Measurements from ENCODE around the gene CLDN5. TPM values are rescaled to one million over a fixed set of nuclear protein-coding genes. Genes with fewer than 3 reads are reported as not detected.
"Not testable (repeated sequence)": the region's sequence is repeated elsewhere in the genome, so short reads cannot be mapped to it uniquely, and the experiment has no call there.

The CLDN5 gene
- total and polyA plus RNA-seq, 11 donors: 16.8 to 79.0 (median 38.1) TPM

GRCh38 chr22:19553201-19553600 lies 29.0 kb upstream of the CLDN5 start:
- Histone ChIP-seq H3K4me1 (no peaks in the 10 kb centered on the region), H3K9me3 (peaks cover 0 to 6% (median 0%) of the 10 kb centered on the region in 12 donors), H3K27me3 (no peaks in the 10 kb centered on the region), H3K4me3 (no peak overlapping the region), H3K27ac (no peak overlapping the region), H3K36me3 (no peaks in the 10 kb centered on the region)
- ATAC-seq: no peak
- intact Hi-C loops (cut with DNase I): no loop called here
- no peak for DNase-seq
- TF ChIP-seq POLR2A (IDR thresholded peaks at IDR 0.05) (no peak), CTCF (IDR thresholded peaks at IDR 0.05) (no peak)
- WGBS, 4 donors: 85 to 91% (median 88%) methylated on average over 2 of the region's 2 CpGs

- H3K4me1 ChIP-seq: no peaks in the 10 kb centered on the region
- TF ChIP-seq CTCF (IDR thresholded peaks at IDR 0.05): no peak
- no peak for TF ChIP-seq POLR2A (IDR thresholded peaks at IDR 0.05)
- H3K4me3 ChIP-seq: no peak overlapping the region
- WGBS, 4 donors: 83 to 87% (median 87%) methylated on average over 7 of the region's 7 CpGs
- DNase-seq (no peak), ATAC-seq (no peak)
- peaks cover 0 to 6% (median 0%) of the 10 kb centered on the region in 12 donors for H3K9me3 ChIP-seq
- H3K27me3 ChIP-seq: no peaks in the 10 kb centered on the region
- H3K36me3 ChIP-seq: no peaks in the 10 kb centered on the region
- intact Hi-C loops (cut with DNase I): no loop called here
- no peak overlapping the region for H3K27ac ChIP-seq
These were observed 26.2 kb upstream of the CLDN5 start for GRCh38 chr22:19550382-19550781.

- Histone ChIP-seq H3K9me3 (peaks cover 0 to 6% (median 0%) of the 10 kb centered on the region in 12 donors), H3K4me1 (peaks cover 0 to under 1% (median 0%) of the 10 kb centered on the region in 12 donors), H3K4me3 (no peak overlapping the region), H3K27ac (no peak overlapping the region), H3K27me3 (no peaks in the 10 kb centered on the region), H3K36me3 (no peaks in the 10 kb centered on the region)
- 71 to 92% (median 83%) methylated on average over 7 of the region's 7 CpGs for WGBS, 4 donors
- intact Hi-C loops (cut with DNase I): no loop called here
- TF ChIP-seq CTCF (IDR thresholded peaks at IDR 0.05): no peak
- no peak for TF ChIP-seq POLR2A (IDR thresholded peaks at IDR 0.05)
- DNase-seq (no peak), ATAC-seq (no peak)
These were observed 25.2 kb upstream of the CLDN5 start for GRCh38 chr22:19549428-19549827.

- no peak for ATAC-seq
- Histone ChIP-seq H3K9me3 (peaks cover 0 to 6% (median 0%) of the 10 kb centered on the region in 12 donors), H3K27ac (no peak overlapping the region), H3K4me3 (no peak overlapping the region), H3K36me3 (no peaks in the 10 kb centered on the region), H3K27me3 (no peaks in the 10 kb centered on the region), H3K4me1 (peaks cover 0 to 5% (median under 1%) of the 10 kb centered on the region in 12 donors)
- 83 to 91% (median 88%) methylated on average over 2 of the region's 2 CpGs for WGBS, 4 donors
- TF ChIP-seq CTCF (IDR thresholded peaks at IDR 0.05) (no peak), POLR2A (IDR thresholded peaks at IDR 0.05) (no peak)
- intact Hi-C loops (cut with DNase I): no loop called here
- DNase-seq: no peak
These were observed 24.8 kb upstream of the CLDN5 start for GRCh38 chr22:19548964-19549363.

GRCh38 chr22:19548427-19548826 lies 24.2 kb upstream of the CLDN5 start:
- H3K27ac ChIP-seq; H3K27me3 ChIP-seq; ATAC-seq; H3K4me1 ChIP-seq; intact Hi-C loops (cut with DNase I); H3K4me3 ChIP-seq; H3K9me3 ChIP-seq; H3K36me3 ChIP-seq; DNase-seq: not testable (repeated sequence)
- 91 to 95% (median 94%) methylated on average over 5 of the region's 5 CpGs for WGBS, 4 donors

All from heart left ventricle (tissue), 16 donors.